Ishikawa (cell line): ENCODE results near the gene SUFU.

ENCODE experiments used
- CEBPB ChIP-seq: IDR thresholded peaks from 2 replicates; pipeline ENCODE4 v1.6.1; 2012
- EGR1 ChIP-seq: IDR thresholded peaks from 2 replicates; pipeline ENCODE4 v1.6.1; 2012
- EP300 ChIP-seq: IDR thresholded peaks from 2 replicates; pipeline ENCODE4 v1.6.1; 2012; ENCODE audit warnings: borderline replicate concordance
- FOXM1 ChIP-seq: IDR thresholded peaks from 2 replicates; pipeline ENCODE4 v1.6.1; 2012; ENCODE audit warnings: low read depth, borderline replicate concordance
- NFIC ChIP-seq: IDR thresholded peaks from 2 replicates; pipeline ENCODE4 v1.6.1; 2012
- RAD21 ChIP-seq: IDR thresholded peaks from 2 replicates; pipeline ENCODE4 v1.6.1; 2012; ENCODE audit warnings: low read depth
- TAF1 ChIP-seq: IDR thresholded peaks from 2 replicates; pipeline ENCODE4 v1.6.1; 2012; ENCODE audit warnings: low read depth, mild to moderate bottlenecking
- TCF12 ChIP-seq: IDR thresholded peaks from 2 replicates; pipeline ENCODE4 v1.6.1; 2012; ENCODE audit warnings: low read depth
- TEAD4 ChIP-seq: IDR thresholded peaks from 2 replicates; pipeline ENCODE4 v1.6.1; 2012
- ZBTB7A ChIP-seq: IDR thresholded peaks from 2 replicates; pipeline ENCODE4 v1.6.1; 2012; ENCODE audit warnings: low read depth
- TF ChIP-seq, protein P1 (sequence below): IDR thresholded peaks from 2 replicates; pipeline ENCODE4 v1.6.1; 2012; ENCODE audit warnings: low read depth, mild to moderate bottlenecking
- TF ChIP-seq, protein P2 (sequence below): IDR thresholded peaks from 2 replicates; pipeline ENCODE4 v1.6.1; 2012
- TF ChIP-seq, protein P3 (sequence below): IDR thresholded peaks from 2 replicates; pipeline ENCODE4 v1.6.1; 2012

DNA sequence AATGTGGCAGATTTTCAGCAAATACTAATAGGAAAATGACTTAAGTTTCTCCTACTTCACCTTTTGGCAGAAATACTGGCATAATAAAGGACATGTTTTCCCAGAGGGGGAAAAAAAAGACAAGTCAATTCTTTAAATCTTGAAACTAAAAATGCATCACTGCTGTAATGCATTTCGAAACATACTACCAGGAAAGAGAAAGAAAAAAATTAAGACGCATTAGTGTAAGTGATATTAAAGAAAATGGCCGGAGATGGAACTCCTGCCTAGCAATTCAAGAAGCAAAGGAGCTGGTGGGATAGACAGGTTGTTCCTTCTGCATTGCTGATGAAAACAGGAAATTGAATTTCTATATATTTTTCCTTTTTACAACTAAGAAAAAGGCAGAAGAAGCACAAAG is 4.4 kb upstream of the SUFU start:
- TF ChIP-seq, protein P1, sequence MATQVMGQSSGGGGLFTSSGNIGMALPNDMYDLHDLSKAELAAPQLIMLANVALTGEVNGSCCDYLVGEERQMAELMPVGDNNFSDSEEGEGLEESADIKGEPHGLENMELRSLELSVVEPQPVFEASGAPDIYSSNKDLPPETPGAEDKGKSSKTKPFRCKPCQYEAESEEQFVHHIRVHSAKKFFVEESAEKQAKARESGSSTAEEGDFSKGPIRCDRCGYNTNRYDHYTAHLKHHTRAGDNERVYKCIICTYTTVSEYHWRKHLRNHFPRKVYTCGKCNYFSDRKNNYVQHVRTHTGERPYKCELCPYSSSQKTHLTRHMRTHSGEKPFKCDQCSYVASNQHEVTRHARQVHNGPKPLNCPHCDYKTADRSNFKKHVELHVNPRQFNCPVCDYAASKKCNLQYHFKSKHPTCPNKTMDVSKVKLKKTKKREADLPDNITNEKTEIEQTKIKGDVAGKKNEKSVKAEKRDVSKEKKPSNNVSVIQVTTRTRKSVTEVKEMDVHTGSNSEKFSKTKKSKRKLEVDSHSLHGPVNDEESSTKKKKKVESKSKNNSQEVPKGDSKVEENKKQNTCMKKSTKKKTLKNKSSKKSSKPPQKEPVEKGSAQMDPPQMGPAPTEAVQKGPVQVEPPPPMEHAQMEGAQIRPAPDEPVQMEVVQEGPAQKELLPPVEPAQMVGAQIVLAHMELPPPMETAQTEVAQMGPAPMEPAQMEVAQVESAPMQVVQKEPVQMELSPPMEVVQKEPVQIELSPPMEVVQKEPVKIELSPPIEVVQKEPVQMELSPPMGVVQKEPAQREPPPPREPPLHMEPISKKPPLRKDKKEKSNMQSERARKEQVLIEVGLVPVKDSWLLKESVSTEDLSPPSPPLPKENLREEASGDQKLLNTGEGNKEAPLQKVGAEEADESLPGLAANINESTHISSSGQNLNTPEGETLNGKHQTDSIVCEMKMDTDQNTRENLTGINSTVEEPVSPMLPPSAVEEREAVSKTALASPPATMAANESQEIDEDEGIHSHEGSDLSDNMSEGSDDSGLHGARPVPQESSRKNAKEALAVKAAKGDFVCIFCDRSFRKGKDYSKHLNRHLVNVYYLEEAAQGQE: no peak
- no peak for TF ChIP-seq CEBPB
- TF ChIP-seq, protein P2, sequence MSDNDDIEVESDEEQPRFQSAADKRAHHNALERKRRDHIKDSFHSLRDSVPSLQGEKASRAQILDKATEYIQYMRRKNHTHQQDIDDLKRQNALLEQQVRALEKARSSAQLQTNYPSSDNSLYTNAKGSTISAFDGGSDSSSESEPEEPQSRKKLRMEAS: no peak
- TF ChIP-seq ZBTB7A: no peak
- no peak for TF ChIP-seq TAF1
- no peak for TF ChIP-seq EGR1
- no peak for TF ChIP-seq TEAD4
- no peak for TF ChIP-seq FOXM1
- TF ChIP-seq, protein P3, sequence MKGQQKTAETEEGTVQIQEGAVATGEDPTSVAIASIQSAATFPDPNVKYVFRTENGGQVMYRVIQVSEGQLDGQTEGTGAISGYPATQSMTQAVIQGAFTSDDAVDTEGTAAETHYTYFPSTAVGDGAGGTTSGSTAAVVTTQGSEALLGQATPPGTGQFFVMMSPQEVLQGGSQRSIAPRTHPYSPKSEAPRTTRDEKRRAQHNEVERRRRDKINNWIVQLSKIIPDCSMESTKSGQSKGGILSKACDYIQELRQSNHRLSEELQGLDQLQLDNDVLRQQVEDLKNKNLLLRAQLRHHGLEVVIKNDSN: no peak
- no peak for TF ChIP-seq NFIC
- no peak for TF ChIP-seq RAD21
- TF ChIP-seq EP300: no peak
- TF ChIP-seq TCF12: no peak
